GM10266 (cell line): ENCODE data around the gene VIPR2.
A peak's percentile ranks its signal among the peaks of the same experiment; 100 is the strongest.

ENCODE experiments used
- DNase-seq: peaks from one replicate; pipeline ENCODE4 v3.0.0; 2012; ENCODE audit errors: extremely low spot score
- TF ChIP-seq, protein P1 (sequence below): IDR thresholded peaks from 2 replicates; pipeline ENCODE4 v1.5.1; 2012; ENCODE audit warnings: mild to moderate bottlenecking, low read depth; ENCODE audit not compliant: control insufficient read depth, insufficient read depth; ENCODE audit errors: missing control alignments

Gene VIPR2

DNA sequence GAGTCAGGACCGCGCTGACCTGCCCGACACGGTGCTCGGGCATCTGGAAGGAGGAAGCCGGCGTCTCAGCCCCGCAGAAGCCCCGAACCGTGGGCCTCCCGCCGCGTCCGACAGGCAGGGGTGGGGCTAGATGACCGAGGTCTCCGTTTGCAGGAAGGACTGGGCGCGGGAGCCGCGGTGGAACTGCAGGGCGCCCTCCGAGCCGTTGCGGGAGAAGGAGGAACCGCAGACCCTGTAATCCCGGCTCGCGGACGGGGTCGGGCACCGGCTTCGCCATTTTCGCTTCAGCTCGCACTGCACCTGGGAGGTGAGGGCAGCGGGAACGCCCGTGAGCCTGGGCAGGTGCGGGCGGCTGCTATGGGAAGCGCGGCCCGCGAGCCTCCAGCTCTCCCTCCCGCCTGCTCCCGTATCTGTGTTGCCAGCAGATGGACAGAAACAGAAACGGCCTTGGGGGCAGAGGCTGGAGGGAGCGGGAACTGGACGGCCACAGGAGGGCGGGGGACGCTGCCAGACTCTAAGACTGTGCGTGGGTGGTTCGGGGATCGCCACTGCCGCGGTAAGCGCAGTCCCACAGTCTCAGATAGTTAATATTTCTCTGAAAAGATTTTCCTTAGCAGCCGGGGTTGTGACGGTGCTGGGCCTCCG, 114.1 kb downstream of the VIPR2 start:
- TF ChIP-seq, protein P1, sequence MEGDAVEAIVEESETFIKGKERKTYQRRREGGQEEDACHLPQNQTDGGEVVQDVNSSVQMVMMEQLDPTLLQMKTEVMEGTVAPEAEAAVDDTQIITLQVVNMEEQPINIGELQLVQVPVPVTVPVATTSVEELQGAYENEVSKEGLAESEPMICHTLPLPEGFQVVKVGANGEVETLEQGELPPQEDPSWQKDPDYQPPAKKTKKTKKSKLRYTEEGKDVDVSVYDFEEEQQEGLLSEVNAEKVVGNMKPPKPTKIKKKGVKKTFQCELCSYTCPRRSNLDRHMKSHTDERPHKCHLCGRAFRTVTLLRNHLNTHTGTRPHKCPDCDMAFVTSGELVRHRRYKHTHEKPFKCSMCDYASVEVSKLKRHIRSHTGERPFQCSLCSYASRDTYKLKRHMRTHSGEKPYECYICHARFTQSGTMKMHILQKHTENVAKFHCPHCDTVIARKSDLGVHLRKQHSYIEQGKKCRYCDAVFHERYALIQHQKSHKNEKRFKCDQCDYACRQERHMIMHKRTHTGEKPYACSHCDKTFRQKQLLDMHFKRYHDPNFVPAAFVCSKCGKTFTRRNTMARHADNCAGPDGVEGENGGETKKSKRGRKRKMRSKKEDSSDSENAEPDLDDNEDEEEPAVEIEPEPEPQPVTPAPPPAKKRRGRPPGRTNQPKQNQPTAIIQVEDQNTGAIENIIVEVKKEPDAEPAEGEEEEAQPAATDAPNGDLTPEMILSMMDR, result no peak
- peak; percentile 54 for DNase-seq

DNA sequence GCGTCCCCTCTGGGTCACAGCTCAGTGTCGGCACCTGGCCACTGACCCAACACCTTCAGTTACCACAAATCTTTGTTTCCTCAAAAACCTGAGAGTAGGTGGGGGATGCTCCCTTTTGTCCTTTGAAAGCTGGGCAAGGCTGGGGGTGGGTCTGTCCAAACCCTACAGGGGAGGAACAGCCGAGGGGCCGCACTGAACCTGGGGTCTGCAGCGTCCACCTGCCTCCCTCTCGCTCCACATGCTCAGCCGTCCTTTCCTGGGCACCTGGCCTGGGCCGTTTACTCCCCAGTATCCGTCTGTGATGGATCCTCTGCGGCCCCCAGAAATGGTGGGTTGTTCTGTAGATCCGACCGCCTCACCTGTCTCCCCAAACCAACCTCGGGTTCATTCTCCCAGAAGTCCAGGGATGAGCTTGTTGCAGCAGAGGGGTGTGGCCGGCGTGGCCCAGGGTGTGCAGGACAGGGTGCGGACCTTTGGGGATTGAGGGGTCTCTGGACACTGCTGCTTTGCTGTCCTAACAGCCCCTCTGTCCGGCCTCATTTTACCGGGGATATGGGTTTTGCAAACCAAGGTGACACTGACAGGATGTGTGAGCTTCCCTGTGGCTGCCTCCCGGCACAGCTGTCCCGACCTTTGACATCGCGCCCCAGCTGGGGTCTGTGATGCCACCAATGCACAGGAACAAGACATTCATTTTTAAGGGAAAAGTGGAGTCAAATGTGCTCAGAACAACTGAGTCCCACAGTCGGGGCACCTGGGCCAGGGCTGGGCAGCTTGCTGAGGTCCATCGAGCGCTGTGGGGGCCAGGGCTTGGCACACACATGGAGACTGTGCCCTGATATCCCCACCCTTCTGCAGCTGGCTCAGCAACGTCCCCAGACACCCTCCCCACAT, 115.9 kb downstream of the VIPR2 start:
- DNase-seq, result no peak
- TF ChIP-seq, protein P1, result no peak

DNA sequence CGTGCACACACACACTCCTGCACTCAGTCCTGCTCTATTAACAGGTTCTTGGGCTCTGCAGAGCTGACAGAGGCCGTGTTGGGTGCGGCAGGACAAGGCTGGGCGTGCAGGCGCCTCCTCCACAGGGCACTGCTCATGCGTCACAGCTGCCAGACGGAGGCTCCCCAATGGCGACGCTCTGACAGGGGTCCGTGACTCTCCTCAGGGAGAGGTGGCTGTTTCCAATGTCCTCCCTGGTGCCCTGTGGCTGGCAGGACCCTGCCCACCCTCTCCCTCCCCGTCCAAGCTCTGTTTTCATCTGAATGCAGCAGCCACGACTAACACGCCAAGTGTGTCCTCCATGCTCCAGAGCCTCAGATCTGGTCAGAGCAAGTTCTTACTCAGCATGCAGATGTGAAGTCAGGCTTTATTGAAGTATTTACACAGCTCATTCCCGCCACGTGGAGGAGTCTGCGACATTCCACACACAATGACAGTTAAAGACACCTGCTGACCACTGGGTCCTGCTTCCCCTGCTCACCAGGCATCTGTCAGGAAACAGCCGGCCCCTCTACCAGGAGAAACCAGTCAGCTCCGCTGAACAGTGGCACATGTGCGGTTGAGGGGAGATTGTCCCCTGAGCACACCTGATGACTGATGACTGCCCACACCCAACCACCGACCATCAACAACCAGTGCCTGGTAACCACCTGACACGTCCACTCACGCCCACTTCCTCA, 116.7 kb downstream of the VIPR2 start:
- no peak for DNase-seq
- TF ChIP-seq, protein P1, result no peak

DNA sequence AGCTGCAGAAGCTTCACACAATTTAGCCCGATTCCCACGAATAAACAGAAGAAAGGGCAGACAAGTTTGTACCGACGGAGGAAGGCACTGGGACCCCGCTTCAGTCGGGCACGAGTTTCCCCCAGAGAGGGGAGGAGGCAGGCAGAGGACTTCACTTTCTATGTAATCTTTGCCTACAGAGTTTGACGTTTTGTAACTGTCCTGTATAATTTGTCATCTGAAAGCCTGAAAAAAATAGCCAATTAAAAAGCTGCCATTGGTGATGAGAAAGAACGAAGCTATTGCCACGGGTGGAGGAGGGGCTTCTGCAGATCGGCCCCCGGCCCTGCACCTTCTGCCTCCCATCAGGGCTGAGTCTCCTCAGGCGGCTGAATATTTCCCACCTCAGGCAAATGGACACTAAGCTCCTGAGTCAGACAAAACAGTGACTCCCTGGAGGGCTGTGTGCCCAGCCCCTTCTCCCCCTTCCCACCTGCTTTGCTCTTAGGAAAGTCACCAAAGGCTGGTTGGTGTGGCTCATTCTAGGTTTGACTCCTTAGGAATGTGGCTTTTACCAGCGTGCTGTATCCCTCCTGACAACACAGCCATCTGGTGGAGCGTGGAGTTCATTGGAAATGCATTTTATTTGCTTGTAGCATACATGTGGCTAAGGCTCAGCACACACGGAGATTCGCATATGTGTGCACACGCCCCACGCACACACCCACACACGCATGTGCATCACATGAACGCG, 117.4 kb downstream of the VIPR2 start:
- TF ChIP-seq, protein P1, result no peak
- DNase-seq, result no peak

GRCh38 chr7:159026271-159027055, 118.2 kb downstream of the VIPR2 start:
- DNase-seq, result no peak
- TF ChIP-seq, protein P1, result no peak

DNA sequence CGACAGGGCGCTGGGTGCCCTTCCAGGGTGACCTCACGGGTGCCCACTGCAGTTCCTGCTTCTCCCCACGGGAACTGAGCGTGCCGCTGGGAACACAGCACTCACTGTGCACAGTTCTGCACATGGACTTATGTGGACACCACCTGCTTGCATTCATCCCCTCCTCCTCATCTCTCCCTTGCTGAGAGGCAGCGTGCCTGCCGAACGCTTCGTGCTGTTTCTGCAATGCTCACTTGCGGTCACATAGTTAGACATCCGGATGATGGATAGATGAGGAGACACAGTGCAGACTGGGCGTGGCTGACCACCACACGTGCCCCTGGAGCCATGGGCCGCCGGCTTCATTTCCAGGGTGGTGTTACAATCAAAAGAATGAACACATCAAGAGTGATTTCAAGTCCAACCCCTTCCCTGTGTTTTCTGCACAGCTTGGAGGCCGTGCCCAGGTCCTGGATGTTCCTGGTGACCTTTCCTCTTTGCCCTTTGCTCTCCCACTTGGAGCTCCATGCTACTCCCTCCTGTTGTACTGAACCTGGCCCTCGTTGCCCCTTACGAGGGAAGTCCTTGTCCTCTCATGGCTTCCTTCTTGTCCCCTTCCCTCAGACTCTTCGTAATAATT, 119.4 kb downstream of the VIPR2 start:
- no peak for DNase-seq
- TF ChIP-seq, protein P1, result no peak
